Renal cortex interstitium (tissue), 11 donors: ENCODE data around the gene MKRN3. TPM values are rescaled to one million over a fixed set of nuclear protein-coding genes. Genes with fewer than 3 reads are reported as not detected.
"Not testable (repeated sequence)": the region's sequence is repeated elsewhere in the genome, so short reads cannot be mapped to it uniquely, and the experiment has no call there.

Source experiments
- DNase-seq, 11 donors: peaks; one replicate each; pipeline ENCODE4 v3.0.0-alpha.2; 2013; ENCODE audit warnings: low read depth in 9 of 11, low spot score in 4 of 11; ENCODE audit errors: extremely low read depth in 1 of 11
- polyA plus RNA-seq, 3 donors: library from polyadenylated mRNA; unstranded; fragments of 120-200 nt; gene quantifications; one replicate each; pipeline ENCODE4 v1.2.1, GENCODE V29; 2013; ENCODE audit not compliant: insufficient read length in 3 of 3

Gene MKRN3
- polyA plus RNA-seq, 3 donors = 0.24 to 1.6 (median 1.3) TPM

- DNase-seq = no peak
These were observed 9.3 kb downstream of the MKRN3 start for GRCh38 chr15:23574742-23575141.

GRCh38 chr15:23576061-23576460 is 10.6 kb downstream of the MKRN3 start:
- no peak for DNase-seq

DNA sequence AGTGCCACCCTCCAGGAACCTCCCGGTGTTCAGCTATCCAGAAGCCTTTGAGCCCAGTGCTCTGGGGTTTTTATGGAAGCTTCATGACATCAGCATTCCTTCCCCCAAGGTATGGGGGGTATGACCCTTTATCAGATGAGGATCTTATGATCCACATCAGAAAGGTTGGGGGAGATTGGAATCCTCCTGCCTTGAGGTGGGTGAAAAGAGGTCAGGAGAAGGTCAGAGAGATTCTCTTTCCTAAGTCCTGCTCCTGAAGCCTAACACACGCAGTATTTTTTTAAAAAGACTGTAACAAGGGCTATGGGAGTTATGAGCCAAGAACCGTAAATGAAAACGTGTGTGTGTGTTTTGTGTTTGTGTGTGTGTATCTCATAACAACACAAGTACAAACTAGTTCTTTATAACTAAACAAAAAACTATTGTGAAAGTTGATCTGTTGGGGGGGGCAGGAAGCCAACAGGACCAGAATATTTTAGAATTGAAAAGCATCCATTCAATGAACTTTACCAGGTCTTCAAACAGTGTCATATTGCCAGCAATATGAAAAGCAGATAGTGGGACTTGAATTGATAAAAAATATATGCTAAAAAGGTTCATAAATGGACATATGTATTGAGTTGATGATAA is 13.2 kb downstream of the MKRN3 start:
- no peak for DNase-seq

- no peak for DNase-seq
These were observed 22.8 kb downstream of the MKRN3 start for GRCh38 chr15:23588268-23588667.

- DNase-seq = no peak
These were observed 23.5 kb downstream of the MKRN3 start for GRCh38 chr15:23589012-23589411.

- no peak for DNase-seq
These were observed 28.8 kb downstream of the MKRN3 start for GRCh38 chr15:23594252-23594770.

GRCh38 chr15:23595368-23595767 is 29.9 kb downstream of the MKRN3 start:
- DNase-seq = no peak

DNA sequence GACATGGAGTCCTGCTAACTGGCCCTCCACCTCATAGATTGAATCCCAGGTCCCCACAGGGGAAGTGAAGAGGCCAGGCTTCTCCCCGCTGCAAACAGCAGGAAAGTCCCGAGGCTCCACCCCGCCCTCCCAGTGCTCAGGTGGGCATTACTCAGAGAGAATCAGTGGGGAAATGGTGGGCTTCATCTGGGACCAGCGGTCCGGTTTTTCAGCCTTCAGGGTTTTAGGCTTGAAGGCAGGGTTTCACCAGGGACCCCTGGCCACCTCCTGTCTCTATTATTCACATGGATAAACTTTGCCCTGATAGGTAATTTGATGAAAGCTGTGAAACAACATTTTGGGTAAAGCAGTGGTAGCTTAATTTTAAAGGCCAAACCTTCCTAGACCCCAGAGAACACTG is 31.3 kb downstream of the MKRN3 start:
- no peak for DNase-seq

GRCh38 chr15:23597278-23597677 is 31.8 kb downstream of the MKRN3 start:
- not testable (repeated sequence) for DNase-seq

- DNase-seq = no peak
These were observed 33.6 kb downstream of the MKRN3 start for GRCh38 chr15:23599053-23599452.

- no peak for DNase-seq
These were observed 36.6 kb downstream of the MKRN3 start for GRCh38 chr15:23602124-23602523.

GRCh38 chr15:23606226-23606625 is 40.8 kb downstream of the MKRN3 start:
- no peak for DNase-seq

GRCh38 chr15:23616536-23616935 is 51.1 kb downstream of the MKRN3 start:
- DNase-seq = no peak

Other genes with a start within 250 kb of the MKRN3 start
- gene GOLGA6L26, start 231.5 kb upstream of the MKRN3 start, polyA plus RNA-seq = not detected
- gene GOLGA8S, start 210.9 kb upstream of the MKRN3 start, polyA plus RNA-seq = 1 to 10 TPM in 1 of 3 donors, under 1 TPM in 2; 0.79 to 2.1 (median 0.86) TPM
- gene GOLGA6L2, start 118.4 kb upstream of the MKRN3 start, polyA plus RNA-seq = not detected
- 1 to 10 TPM; 4.2 to 5.6 (median 4.6) TPM for gene MAGEL2, start 82.2 kb downstream of the MKRN3 start, polyA plus RNA-seq
- gene NDN, start 121.6 kb downstream of the MKRN3 start, polyA plus RNA-seq = 10 to 100 TPM; 73.9 to 96.9 (median 75.2) TPM